RWPE1 (cell line): ENCODE results near the gene RAB11FIP5.

Source experiments
- CTCF ChIA-PET: fragments of 350-600 bp; sonication (Branson Sonifier 250); formaldehyde crosslinking; extraction: SDS; loops from one replicate; lab custom pipeline; 2021; lab: Yijun Ruan, JAX
- POLR2A ChIA-PET: fragments of 400-600 bp; formaldehyde crosslinking; extraction: SDS; loops from one replicate; lab custom pipeline; 2020; ENCODE audit warnings: antibody characterized with exemption; ENCODE audit not compliant: low non-redundant PET; lab: Yijun Ruan, JAX
- DNase-seq: peaks from one replicate; pipeline ENCODE4 v3.0.0; 2012; ENCODE audit warnings: low spot score
- H3K27ac ChIP-seq: fragments of 450-650 bp; 2 replicates; pipeline ENCODE4 v1.5.1; 2017
- TF ChIP-seq, protein P1 (sequence below): fragments of 450-650 bp; conservative IDR thresholded peaks from 2 replicates; pipeline ENCODE4 v1.5.1; 2017; ENCODE audit warnings: low read depth, mild to moderate bottlenecking

The RAB11FIP5 gene

DNA sequence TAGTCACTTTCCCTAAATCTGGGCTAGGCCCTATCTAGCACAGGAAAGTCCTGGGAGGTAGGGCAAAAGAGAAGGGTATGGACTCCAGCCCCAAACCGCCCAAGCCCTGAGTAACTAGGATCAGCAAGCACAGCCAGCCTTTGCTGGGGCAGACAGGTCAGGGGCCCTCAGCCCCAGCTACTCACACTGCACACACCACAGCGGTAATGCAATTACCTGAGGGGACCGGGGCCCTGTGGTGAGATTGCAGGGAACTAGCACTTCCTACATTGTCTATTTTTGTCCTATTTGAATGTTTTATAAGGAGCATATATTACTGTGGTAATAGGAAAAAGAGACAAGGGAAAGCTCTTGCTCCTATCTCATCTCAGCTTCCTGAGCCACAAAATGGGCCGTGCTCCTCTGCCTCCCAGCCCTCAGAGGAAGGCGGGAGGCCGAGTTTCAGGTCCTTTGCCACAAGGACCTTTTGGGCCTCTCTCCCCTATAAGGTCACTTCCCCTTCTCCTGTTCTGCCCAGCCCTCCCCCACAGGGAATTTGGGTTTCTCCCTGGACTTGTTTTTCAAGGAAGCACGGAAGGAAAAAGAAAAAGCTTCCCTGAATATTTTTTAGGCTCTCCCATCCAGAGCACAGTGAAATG, 20.5 kb downstream of the RAB11FIP5 start:
- TF ChIP-seq, protein P1, sequence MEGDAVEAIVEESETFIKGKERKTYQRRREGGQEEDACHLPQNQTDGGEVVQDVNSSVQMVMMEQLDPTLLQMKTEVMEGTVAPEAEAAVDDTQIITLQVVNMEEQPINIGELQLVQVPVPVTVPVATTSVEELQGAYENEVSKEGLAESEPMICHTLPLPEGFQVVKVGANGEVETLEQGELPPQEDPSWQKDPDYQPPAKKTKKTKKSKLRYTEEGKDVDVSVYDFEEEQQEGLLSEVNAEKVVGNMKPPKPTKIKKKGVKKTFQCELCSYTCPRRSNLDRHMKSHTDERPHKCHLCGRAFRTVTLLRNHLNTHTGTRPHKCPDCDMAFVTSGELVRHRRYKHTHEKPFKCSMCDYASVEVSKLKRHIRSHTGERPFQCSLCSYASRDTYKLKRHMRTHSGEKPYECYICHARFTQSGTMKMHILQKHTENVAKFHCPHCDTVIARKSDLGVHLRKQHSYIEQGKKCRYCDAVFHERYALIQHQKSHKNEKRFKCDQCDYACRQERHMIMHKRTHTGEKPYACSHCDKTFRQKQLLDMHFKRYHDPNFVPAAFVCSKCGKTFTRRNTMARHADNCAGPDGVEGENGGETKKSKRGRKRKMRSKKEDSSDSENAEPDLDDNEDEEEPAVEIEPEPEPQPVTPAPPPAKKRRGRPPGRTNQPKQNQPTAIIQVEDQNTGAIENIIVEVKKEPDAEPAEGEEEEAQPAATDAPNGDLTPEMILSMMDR: no peak
- H3K27ac ChIP-seq: peak overlapping the region; percentile 41
- ChIA-PET CTCF (interaction anchor here (0.7 to 1.1 kb wide), 3 partner anchors 17 to 85 kb away, joined by 4 to 6 read pairs (median 4); no protein-coding TSS in a partner anchor), POLR2A (no interaction called here)
- DNase-seq: no peak

DNA sequence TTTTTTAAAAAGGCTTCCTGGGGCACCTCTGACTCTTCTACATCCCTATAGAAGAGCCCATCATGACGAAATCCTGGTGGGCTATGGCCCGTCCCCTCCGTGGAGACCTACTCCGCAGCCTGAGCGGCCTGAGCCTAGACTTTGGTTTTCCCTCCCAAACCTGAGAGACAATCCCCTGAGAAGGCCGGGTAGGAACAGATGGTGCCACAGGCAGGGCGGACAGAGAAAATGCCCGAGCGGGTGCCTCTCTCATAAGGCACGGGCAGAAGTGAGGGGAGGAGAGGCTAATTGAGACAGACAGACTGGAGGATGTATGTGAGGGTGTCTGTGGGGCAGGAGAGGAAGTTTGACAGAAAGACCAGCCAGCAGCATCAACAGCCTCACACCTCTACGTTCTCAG, 21.1 kb downstream of the RAB11FIP5 start:
- TF ChIP-seq, protein P1: no peak
- no peak for DNase-seq
- CTCF ChIA-PET: interaction anchor here (1.0 to 1.1 kb wide), 2 partner anchors 20 to 86 kb away, joined by 4 to 6 read pairs; no protein-coding TSS in a partner anchor
- POLR2A ChIA-PET: no interaction called here
- H3K27ac ChIP-seq: peak overlapping the region; percentile 41

DNA sequence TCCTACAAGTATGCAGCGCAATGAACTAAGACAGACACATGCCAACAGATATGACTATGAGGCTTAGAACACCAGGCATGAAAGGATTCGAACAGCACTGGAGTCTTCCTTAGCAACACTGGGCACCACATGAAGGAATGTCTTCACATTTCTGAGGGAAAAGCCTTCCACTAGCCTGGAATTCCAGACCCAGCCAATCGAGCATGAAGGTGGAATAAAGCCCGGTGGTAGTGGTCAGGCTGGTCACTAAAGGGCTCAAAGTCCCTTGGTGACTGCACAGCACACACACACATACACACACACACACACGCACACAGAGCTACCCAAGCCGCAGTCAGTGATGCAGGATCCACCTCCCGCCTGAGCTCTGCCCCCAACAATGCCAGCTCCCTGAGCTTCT, 21.6 kb downstream of the RAB11FIP5 start:
- CTCF ChIA-PET: interaction anchor here (1.1 kb wide), 1 partner anchor 21 kb away, joined by 4 read pairs; no protein-coding TSS in a partner anchor
- POLR2A ChIA-PET: no interaction called here
- DNase-seq: no peak

DNA sequence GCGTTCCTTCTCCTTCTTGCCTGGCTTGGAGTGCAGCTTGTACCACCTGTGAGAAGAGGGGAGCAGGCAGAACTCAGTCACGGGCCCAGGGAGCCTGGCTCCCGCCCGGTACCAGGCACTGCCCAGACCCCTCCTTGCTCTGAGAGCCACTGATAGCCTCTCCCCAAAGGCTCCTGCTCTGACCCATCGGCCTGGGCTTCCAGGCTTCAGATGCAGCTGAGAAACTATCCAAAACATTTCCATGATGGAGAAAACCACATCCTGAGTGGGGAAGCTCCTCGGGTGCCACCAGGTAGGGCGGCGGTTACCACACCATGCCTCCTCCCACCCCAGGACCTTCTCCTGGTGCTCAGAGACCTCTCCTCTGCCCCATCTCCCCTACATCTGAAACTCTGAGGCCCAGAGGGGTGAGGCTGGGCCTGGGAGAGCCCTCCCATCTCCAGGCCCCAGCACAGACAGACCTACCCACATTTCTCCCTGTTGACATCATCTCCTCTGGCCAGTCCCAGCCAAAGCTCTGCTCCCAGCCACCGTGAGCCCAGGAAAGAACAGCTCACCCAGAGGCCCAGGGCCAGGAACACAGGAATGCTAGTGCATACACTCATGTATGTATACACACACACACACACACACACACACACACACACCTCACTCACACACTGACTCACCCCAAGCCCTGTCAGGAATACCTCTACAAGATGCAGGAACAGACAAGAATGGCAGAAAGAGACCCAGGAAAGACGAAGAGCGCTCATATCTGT, 23.3 kb downstream of the RAB11FIP5 start:
- ChIA-PET POLR2A (interaction anchor here (0.6 kb wide), 1 partner anchor 23 kb away, joined by 3 read pairs; the partner anchor contains the start of gene RAB11FIP5), CTCF (interaction anchor here (0.6 to 2.2 kb wide), 5 partner anchors 24 to 88 kb away, joined by 3 to 9 read pairs (median 5); no protein-coding TSS in a partner anchor)
- peak overlapping the region; percentile 86 for H3K27ac ChIP-seq
- TF ChIP-seq, protein P1: no peak
- peak; percentile 94 for DNase-seq

More for the DNA sequence above, 21.6 kb downstream of the RAB11FIP5 start:
- H3K27ac ChIP-seq: peak overlapping the region; percentile 41; the same call in 1 of the 2 replicates
- TF ChIP-seq, protein P1: no peak

DNA sequence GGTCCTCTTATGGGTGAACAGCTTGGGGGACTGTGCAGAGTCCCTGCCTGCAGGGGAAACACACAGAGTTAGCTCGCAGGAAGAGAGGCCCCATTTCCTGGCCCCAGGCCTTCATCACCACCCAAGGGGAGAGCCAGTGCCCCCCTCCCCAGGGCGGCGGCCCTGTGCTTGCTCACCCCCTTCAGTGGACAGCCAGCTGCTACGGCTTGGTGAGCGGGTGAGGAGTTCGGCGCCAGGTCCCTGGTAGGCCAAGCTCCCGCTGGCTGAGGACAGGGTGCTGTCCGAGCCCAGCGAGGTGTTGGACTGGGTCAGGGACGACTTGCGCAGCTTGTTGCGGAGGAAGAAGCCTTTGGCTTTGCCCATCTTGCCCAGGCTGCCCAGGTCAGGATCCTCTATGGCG, 24.0 kb downstream of the RAB11FIP5 start:
- TF ChIP-seq, protein P1: no peak
- POLR2A ChIA-PET: no interaction called here
- no peak for DNase-seq
- H3K27ac ChIP-seq: peak overlapping the region; percentile 86
- CTCF ChIA-PET: interaction anchor here (0.6 to 2.2 kb wide), 5 partner anchors 25 to 88 kb away, joined by 3 to 9 read pairs (median 5); no protein-coding TSS in a partner anchor

DNA sequence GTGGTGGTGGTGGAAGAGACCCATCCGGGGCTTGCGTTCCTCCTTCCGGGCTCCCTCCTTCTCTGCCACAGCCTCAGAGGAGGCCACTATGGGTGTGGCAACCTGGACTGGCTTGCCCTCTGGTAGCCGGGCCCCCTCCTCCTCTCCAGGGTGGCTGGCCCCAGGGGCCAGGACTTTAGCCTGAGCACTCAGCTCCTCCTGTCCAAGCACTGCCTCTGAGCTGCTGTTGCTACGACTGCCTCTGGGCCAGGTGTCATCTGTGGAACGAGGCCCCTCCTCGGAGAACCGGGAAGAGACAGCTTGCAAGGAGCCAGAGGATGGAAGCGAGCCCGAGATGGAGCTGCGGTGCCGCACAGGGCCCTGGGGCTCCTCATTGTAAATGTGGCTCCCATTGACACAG, 24.5 kb downstream of the RAB11FIP5 start:
- CTCF ChIA-PET: interaction anchor here (2.2 kb wide), 1 partner anchor 89 kb away, joined by 9 read pairs; no protein-coding TSS in a partner anchor
- POLR2A ChIA-PET: no interaction called here
- DNase-seq: no peak
- TF ChIP-seq, protein P1: no peak
- H3K27ac ChIP-seq: peak overlapping the region; percentile 86; the same call in 1 of the 2 replicates
